SU-DHL-6 (cell line): Measurements from ENCODE around the gene PITPNB.

Experiments used
- EZH2phosphoT487 ChIP-seq: fragments of 200-600 bp; sonication (generic), shearing (Covaris generic); conservative IDR thresholded peaks from 2 replicates; pipeline ENCODE4 v1.6.1; 2018; ENCODE audit warnings: mild to moderate bottlenecking, antibody characterized with exemption, low read length, moderate library complexity, mixed read lengths
- TF ChIP-seq, protein P1 (sequence below): fragments of 200-600 bp; sonication (generic); IDR thresholded peaks from one replicate; pipeline ENCODE4 v1.5.1; 2017; ENCODE audit warnings: antibody characterized with exemption, mild to moderate bottlenecking, low read length, moderate library complexity; ENCODE audit not compliant: insufficient read depth, poor library complexity, severe bottlenecking

DNA sequence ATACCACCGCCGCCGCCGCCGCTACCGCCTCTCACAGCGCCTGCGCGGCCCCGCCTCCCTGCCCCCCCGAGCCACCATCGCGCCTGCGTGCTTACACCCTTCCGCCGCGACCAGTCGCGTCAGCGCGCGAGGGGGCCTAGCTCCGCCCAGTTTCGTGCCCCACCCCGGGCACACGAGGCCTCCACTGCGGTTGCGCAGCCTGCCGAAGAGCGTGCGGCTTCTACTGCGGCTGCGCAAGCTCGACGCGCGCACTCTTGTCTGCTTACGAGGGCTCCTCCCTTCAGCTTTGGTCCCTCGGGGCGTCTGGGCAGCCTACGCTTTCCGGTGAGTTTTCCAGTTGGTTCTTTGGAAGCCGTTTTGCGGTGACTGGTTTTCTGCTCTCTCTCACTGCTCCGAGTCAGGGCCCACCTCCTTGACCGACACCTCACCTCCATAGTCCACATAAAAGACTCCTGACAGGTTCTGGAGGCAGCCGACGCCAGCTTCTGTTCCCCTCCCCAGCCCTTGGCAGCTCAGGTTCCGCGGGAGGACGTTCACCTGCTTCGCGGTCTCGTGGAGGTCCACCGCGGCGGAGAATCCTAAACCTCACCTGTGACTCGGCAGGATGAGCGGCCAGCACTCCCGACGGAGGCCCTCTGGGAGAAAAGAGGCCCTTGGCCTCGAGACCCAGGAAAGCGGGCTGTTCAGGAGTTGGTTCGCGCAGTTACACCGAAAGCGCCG lies at the start of gene PITPNB:
- TF ChIP-seq, protein P1, sequence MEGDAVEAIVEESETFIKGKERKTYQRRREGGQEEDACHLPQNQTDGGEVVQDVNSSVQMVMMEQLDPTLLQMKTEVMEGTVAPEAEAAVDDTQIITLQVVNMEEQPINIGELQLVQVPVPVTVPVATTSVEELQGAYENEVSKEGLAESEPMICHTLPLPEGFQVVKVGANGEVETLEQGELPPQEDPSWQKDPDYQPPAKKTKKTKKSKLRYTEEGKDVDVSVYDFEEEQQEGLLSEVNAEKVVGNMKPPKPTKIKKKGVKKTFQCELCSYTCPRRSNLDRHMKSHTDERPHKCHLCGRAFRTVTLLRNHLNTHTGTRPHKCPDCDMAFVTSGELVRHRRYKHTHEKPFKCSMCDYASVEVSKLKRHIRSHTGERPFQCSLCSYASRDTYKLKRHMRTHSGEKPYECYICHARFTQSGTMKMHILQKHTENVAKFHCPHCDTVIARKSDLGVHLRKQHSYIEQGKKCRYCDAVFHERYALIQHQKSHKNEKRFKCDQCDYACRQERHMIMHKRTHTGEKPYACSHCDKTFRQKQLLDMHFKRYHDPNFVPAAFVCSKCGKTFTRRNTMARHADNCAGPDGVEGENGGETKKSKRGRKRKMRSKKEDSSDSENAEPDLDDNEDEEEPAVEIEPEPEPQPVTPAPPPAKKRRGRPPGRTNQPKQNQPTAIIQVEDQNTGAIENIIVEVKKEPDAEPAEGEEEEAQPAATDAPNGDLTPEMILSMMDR = no peak
- TF ChIP-seq EZH2phosphoT487 = no peak
